HG03108 (cell line): ENCODE data around the gene OR52L1.
"Not testable (repeated sequence)": the region's sequence is repeated elsewhere in the genome, so short reads cannot be mapped to it uniquely, and the experiment has no call there.

Experiments
- ATAC-seq: cut with Tn5 transposase; IDR thresholded peaks from one replicate; pipeline ENCODE4 v1.9.1; 2021; ENCODE audit warnings: moderate library complexity; ENCODE audit not compliant: unreplicated experiment

The OR52L1 gene

GRCh38 chr11:5986885-5987284, at the start of gene OR52L1:
OR52L1 (minus strand) TSS chr11:5986985; CDS start chr11:5986930, 55 bp downstream.
- no peak for ATAC-seq

DNA sequence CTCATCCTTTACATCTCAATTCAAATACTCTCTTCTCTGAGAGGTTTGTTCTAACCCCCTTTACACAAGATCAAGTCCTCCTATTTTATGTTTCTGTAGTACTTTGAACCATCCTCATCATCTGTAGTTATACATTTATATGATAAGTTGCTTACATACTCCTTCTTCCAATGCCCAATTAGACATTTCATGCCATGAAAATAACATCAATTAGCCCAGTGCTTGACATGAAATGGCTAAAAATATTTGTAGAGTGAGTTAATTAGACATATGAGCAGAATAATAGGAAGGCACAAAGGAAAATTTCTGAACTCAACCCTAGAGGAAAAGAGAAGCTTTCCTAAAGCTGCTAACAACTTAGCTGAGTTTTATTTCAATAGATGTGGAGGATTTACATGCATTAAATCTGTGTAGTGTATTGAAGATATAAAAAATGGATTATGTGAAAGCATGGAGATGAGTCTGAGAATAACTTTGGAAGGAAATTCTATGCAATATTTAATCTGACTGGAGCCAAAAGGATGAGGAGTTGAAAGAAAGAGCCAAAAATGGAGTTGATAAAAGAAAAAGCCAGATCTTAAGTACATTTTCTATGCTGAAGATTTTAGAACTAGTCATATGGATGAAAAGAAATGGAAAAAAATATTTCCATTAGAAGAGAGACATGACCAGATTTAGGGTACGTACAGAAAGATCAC, 44.1 kb upstream of the OR52L1 start, which contains the start of gene OR56A1:
Gene OR56A1 (minus strand): TSS at position 51 of the 698 bp plus-strand sequence. CDS start 3,066 bp downstream, outside the sequence.
- no peak for ATAC-seq

DNA sequence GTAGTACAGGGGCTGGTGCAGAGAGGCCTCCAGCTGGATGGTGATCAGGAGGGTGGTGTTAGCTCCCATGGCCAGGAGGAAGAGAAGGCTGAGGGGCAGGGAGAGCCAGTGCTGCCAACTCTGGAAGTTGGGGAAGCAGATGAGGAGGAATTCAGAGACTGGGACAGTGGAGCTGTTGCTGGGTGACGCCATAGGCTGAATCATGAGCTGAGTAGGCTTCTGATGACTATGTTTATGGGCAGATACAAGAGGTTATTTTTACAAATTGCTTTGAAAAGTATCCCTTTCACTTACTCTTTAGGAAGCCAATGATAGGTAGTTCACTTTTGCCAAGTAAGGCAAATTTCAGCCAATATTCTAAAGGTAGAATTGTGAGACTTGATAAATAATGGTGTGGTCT, 40.7 kb upstream of the OR52L1 start:
- no peak for ATAC-seq

- ATAC-seq, result no peak
Measured at GRCh38 chr11:6025056-6025455, 38.3 kb upstream of the OR52L1 start.

DNA sequence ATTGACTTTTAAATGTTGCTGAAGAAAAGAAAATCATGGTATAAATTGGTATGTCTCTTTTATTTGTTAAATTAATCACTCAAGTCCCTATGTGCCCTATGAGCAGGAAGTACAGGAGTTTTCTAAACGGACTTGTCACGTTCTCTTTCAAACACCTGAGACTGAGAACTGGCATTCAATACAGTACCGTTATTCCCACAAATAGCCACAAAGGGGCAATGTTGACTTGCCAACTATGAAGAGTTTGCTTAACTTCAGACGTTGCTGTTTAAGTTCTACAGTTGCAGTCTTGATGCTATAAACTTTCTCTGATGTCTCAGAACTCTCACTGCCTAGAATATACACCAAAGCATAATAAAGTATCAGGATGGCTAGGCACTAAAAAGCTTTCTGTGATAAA, 36.2 kb upstream of the OR52L1 start:
- no peak for ATAC-seq

DNA sequence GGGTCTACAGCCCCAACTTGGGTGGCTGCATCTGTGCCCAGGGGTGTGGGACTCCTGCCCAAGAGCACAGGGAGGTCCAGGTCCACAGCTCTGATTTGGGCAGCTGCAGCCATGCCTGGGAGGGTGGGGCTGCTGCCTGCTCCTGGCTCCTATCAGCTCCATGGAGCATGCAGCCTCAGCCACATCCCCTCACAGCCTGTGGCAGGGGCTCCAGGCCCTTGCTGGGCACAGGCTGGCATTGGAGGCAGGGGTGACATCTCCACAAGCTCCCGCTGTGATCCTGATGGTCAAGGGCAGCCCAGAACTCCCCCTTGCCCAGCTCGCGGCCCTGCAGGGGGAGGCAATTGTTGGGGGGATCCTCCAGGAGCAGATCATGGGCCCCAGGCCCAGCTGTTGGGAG, 26.3 kb upstream of the OR52L1 start:
- ATAC-seq, result no peak

DNA sequence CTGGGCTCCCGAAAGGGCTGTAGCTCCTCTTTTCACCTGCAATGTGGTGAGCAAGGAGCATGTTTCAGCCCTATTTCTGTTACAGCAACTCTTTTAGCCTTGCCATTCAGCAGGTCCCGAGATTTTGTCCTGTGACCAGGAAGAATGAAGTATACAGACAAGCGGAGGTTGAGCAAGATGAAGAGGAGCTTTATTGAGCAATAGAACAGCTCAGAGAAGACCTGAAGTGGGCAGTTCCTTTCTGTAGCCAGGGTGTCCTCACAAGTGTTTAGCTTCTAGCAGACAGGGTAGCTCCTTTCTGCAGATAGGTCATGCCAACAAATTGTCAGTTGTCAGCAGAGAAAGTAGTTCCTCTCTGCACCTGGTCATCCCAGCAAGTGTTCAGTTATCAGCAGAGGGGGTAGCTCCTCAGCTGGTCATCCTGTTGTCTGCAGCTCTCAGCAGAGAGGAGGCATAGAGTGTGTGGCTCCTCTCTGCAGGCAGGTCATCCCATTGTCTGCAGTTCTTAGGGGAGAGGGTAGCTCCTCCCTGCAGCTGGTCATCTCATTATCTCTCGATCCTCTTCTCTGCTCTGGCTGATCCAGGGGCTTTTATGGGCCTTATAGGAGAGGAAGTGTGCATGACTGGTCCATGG, 25.4 kb upstream of the OR52L1 start:
- ATAC-seq, result no peak

- ATAC-seq, result no peak
Measured at GRCh38 chr11:6006846-6007245, 20.1 kb upstream of the OR52L1 start, which contains the start of gene OR56A4. OR56A4 (minus strand) TSS chr11:6006946; CDS start chr11:6002992, 3,954 bp downstream.

DNA sequence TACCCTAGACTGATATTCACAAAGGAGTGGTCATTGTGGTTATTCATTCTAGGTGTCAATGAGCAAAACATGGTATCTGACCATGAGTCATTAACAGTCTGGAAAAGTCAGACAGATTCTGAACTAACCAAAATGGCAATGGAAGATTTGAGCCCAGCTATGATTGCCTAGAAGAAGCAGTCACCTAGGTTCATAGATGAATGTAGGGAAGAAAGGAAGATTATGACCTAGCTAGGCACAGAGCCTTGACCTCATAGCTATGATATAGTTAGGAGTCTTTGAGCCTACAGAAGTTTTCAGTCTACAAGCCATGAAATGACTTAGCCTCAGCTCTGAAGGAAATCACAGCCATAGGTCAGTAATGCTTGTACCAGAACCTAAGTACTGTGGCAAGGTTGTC, 19.6 kb upstream of the OR52L1 start:
- no peak for ATAC-seq

DNA sequence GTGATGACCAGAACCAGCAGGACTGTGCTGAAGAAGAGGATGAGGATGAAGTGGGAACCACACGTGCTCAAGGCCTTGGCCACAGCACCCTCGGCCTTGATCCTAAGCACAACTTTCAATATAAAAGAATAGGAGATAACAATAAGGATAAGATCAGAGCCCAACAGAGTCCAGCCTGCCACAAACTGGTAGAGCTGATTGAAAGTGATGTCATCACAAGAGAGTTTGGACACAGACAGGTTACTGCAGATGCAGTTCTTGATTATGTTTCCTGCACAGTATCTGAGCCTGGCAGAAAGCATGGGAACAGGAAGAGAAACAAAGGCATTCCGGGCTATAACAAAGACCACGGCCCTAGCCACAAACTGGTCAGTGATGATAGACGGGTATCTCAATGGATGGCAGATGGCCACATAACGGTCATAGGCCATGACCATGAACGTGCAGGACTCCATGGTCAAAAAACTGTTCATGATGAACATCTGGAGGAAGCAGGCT, 15.5 kb upstream of the OR52L1 start:
- ATAC-seq, result no peak

DNA sequence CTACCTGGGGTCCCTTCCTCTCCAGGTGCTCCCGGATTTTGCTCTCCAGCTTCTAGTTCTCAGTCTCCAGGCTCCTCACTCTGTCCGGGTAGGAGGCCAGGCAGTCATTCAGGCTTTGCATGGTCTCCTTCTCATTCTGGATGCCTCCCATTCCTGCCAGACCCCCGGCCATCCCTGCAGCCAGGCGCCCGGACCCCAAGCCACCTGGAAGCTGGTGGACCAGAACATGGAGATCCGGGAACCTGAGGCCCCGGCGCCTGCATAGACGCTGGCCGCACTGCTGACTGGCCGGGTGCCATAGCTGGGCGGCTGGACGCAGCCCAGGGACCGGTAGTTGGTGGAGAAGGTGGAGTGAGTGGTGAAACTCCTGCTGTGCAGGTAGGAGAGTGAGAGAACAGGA, 8.0 kb upstream of the OR52L1 start:
- no peak for ATAC-seq

GRCh38 chr11:5992604-5993251, 5.9 kb upstream of the OR52L1 start:
- ATAC-seq, result no peak

GRCh38 chr11:5992150-5992549, 5.4 kb upstream of the OR52L1 start:
- no peak for ATAC-seq

- ATAC-seq, result no peak
Measured at GRCh38 chr11:5989203-5989602, 2.4 kb upstream of the OR52L1 start.

DNA sequence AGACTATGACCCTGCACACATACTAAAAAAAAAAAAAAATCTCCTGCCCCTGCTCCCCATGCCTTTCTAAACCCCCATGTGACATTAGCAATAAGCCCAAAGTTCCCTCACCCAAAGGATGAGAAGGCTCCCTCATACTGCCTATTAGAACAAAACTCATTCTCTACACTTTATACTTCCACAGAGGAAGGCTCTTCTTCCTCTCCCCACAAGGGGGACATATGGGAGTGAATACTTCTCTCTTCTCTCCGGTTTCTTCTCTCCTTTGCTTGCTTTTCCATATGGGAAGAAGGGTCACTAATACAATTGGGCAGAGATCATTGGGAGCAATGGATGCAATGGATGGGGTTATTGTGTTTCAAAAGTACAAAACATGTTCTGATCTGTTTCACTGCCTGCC, 3.3 kb downstream of the OR52L1 start:
- no peak for ATAC-seq

DNA sequence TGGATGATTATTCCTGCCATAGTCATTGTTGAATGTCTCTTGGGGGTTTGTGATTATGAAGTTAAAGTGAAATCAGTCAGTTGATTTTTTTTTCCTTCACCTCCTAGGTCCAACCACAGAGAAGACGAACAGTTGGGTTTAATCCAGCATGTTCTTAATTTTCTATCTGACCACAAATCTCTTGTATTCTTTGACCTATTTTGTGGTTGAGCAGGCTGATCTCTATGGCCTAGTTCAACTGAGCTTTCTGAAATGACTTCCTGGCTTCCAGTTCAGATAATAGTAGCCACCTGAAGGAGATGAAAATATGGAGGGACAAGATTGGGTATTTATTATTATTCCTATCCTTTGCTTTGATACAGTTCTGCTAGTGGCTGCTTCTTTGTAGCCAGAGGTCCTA, 13.3 kb downstream of the OR52L1 start:
- no peak for ATAC-seq

- no peak for ATAC-seq
Measured at GRCh38 chr11:5968394-5968793, 18.4 kb downstream of the OR52L1 start, which contains the start of gene OR56A5. OR56A5 (minus strand) TSS chr11:5968494; CDS start chr11:5968494, 0 bp downstream.

DNA sequence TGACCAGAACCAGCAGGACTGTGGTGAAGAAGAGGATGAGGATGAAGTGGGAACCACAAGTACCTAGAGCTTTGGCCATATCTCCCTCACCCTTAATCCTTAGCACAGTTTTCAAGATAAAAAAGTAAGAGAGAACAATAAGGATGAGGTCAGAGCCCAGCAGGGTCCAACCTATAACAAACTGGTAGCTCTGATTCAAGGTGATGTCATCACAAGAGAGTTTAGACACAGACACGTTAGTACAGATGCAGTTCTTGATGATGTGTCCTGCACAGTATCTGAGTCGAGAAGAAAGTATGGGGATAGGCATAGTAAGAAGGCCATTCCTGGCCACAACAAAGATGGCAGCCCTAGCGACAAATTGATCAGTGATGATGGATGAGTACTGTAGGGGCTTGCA, 19.1 kb downstream of the OR52L1 start:
- ATAC-seq, result no peak

- ATAC-seq, result no peak
Measured at GRCh38 chr11:5966958-5967357, 19.8 kb downstream of the OR52L1 start.

DNA sequence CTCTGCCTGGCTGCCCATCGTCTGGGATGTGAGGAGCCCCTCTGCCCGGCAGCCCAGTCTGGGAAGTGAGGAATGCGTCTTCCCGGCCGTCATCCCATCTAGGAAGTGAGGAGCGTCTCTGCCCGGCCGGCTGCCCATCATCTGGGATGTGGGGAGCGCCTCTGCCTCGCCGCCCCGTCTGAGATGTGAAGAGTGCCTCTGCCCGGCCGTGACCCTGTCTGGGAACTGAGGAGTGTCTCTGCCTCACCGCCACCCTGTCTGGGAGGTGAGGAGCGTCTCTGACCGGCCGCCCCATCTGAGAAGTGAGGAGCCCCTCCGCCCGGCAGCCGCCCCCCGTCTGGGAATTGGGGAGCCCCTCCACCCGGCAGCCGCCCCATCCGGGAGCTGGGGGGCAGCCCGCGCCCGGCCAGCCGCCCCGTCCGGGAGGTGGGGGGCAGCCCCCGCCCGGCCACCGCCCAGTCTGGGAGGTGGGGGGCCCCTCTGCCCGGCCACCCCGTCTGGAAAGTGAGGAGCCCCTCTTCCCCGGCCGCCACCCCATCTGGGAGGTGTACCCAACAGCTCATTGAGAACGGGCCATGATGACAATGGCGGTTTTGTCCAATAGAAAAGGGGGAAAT, 26.0 kb downstream of the OR52L1 start:
- ATAC-seq, result not testable (repeated sequence)

DNA sequence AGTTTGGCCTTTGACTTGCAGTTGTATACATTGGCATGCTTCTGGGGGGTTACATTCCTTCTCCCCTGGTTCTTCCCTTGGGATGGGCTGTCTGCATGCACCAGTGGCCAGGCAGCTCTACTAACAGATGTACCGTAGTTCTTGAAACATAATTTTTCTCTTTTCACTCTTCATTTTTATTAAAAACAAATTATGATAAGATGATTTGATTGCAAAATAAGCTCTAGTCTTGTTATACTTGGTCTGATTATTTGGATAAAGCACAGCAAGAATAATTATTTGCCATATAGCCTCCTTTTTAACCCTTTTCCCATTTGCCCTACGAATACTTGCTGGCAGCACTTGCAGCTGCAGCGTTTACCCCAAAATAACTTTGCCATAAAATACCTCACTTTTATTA, 31.2 kb downstream of the OR52L1 start:
- ATAC-seq, result no peak
